HCT116 (cell line): ENCODE measurements around the gene KRTAP5-9. TPM values are rescaled to one million over a fixed set of nuclear protein-coding genes. Genes with fewer than 3 reads are reported as not detected.

Experiments used
- ATAC-seq: fragments of 200-7000 bp; cut with Tn5 transposase; 2 replicates; pipeline ENCODE4 v1.9.1; 2020; ENCODE audit warnings: mild to moderate bottlenecking, moderate library complexity
- BruUV-seq: library from RNA; stranded (reverse); fragments of 400-500 nt; replicated peaks from 2 replicates; lab custom pipeline; 2021; lab: Mats Ljungman, UMichigan
- CTCF ChIA-PET: fragments of 300-600 bp; sonication (Branson Sonifier 250); formaldehyde crosslinking; loops from one replicate; lab custom pipeline; 2021; ENCODE audit warnings: antibody characterized with exemption; lab: Charles Lee
- POLR2A ChIA-PET: fragments of 300-600, 350-600 bp; sonication (Branson Sonifier 250); formaldehyde crosslinking; loops from one replicate; lab custom pipeline; 2021; ENCODE audit warnings: antibody characterized with exemption; lab: Charles Lee
- RAD21 ChIA-PET, 2 experiments: fragments of 300-600 bp; sonication (Branson Sonifier 250); formaldehyde crosslinking; loops; one replicate each; lab custom pipeline; 2023; ENCODE audit warnings: low total read pairs in 2 of 2; ENCODE audit not compliant: uncharacterized antibody in 2 of 2, unreplicated experiment in 2 of 2, low non-redundant PET in 1 of 2; lab: Charles Lee
- DNase-seq: peaks from one replicate; pipeline ENCODE4 v3.0.0-alpha.2; 2010; ENCODE audit warnings: low read depth, low spot score
- H2AFZ ChIP-seq: fragments of 200-600 bp; shearing (Covaris generic), sonication (generic); 2 replicates; pipeline ENCODE4 v1.6.1; 2017; ENCODE audit warnings: low read depth, mixed run types, mixed read lengths, antibody characterized with exemption, low read length; ENCODE audit not compliant: poor library complexity, severe bottlenecking
- H3K27ac ChIP-seq: 2 replicates; pipeline ENCODE4 v1.5.1; 2012; ENCODE audit warnings: low read depth, low read length
- H3K27me3 ChIP-seq: fragments of 200-600 bp; sonication (generic); 2 replicates; pipeline ENCODE4 v1.6.1; 2016; ENCODE audit warnings: mixed run types, low read length, mixed read lengths; ENCODE audit not compliant: insufficient read depth
- H3K36me3 ChIP-seq, 2 experiments: fragments of 200-500 bp in 1 of 2; fragments of 200-600 bp in 1 of 2; sonication (Bioruptor generic) in 1 of 2; sonication (generic) in 1 of 2; 2 replicates each; pipeline versions ENCODE4 v1.5.1 to v1.6.1; 2014 to 2016; ENCODE audit warnings: low read length in 2 of 2, inconsistent platforms in 1 of 2, mixed read lengths in 1 of 2, mixed run types in 1 of 2; ENCODE audit not compliant: insufficient read depth in 2 of 2, control insufficient read depth in 1 of 2
- H3K4me1 ChIP-seq, 2 experiments: fragments of 200-600 bp in 1 of 2; sonication (generic) in 1 of 2; 2 replicates each; pipeline versions ENCODE4 v1.5.1 to v1.6.1; 2012 to 2017; ENCODE audit warnings: low read length in 2 of 2, inconsistent platforms in 1 of 2, mild to moderate bottlenecking in 1 of 2, mixed read lengths in 1 of 2, mixed run types in 1 of 2, moderate library complexity in 1 of 2; ENCODE audit not compliant: insufficient read depth in 2 of 2, control insufficient read depth in 1 of 2
- H3K4me2 ChIP-seq: fragments of 200-600 bp; sonication (generic); 2 replicates; pipeline ENCODE4 v1.6.1; 2017; ENCODE audit warnings: mixed run types, low read length, mixed read lengths
- H3K4me3 ChIP-seq, 2 experiments: fragments of 200-600 bp in 1 of 2; sonication (generic) in 1 of 2; replicated peaks in 1 of 2; 2 replicates each; pipeline ENCODE4 v1.5.1; 2011 to 2016; ENCODE audit warnings: low read length in 2 of 2, control low read depth in 1 of 2, low read depth in 1 of 2, mild to moderate bottlenecking in 1 of 2, mixed read lengths in 1 of 2, mixed run types in 1 of 2
- H3K79me2 ChIP-seq: fragments of 200-600 bp; sonication (generic); 2 replicates; pipeline ENCODE4 v1.6.1; 2017; ENCODE audit warnings: mild to moderate bottlenecking, mixed run types, low read length, moderate library complexity, mixed read lengths; ENCODE audit not compliant: insufficient read depth
- H3K9ac ChIP-seq: fragments of 200-600 bp; sonication (generic); 2 replicates; pipeline ENCODE4 v1.6.1; 2016; ENCODE audit warnings: low read length, mixed read lengths
- H3K9me2 ChIP-seq: fragments of 200-600 bp; sonication (generic), shearing (Covaris generic); 2 replicates; pipeline ENCODE4 v1.6.1; 2017; ENCODE audit warnings: mixed run types, mild to moderate bottlenecking, moderate library complexity; ENCODE audit not compliant: insufficient read depth
- H3K9me3 ChIP-seq, 2 experiments: fragments of 200-500 bp in 1 of 2; fragments of 200-600 bp in 1 of 2; sonication (Bioruptor generic) in 1 of 2; sonication (generic) in 1 of 2; 2 replicates each; pipeline ENCODE4 v1.6.1; 2014 to 2017; ENCODE audit warnings: low read length in 2 of 2, mixed read lengths in 2 of 2, inconsistent platforms in 1 of 2, low read depth in 1 of 2, mild to moderate bottlenecking in 1 of 2, mixed run types in 1 of 2, moderate library complexity in 1 of 2; ENCODE audit not compliant: control insufficient read depth in 1 of 2, insufficient read depth in 1 of 2
- H4K20me1 ChIP-seq: fragments of 200-600 bp; sonication (generic), shearing (Covaris generic); 2 replicates; pipeline ENCODE4 v1.6.1; 2017; ENCODE audit warnings: mixed run types, mild to moderate bottlenecking, moderate library complexity; ENCODE audit not compliant: insufficient read depth
- CBX3 ChIP-seq: IDR thresholded peaks from 2 replicates; pipeline ENCODE4 v1.6.1; 2012; ENCODE audit warnings: low read depth
- CEBPB ChIP-seq: IDR thresholded peaks from 2 replicates; pipeline ENCODE4 v1.6.1; 2012; ENCODE audit warnings: low read depth
- CTCF ChIP-seq, 3 experiments: fragments of 200-600 bp in 1 of 3; sonication (generic) in 1 of 3; IDR thresholded peaks in 2 of 3; conservative IDR thresholded peaks in 1 of 3; 2 replicates each; pipeline ENCODE4 v1.5.1; 2012 to 2017; ENCODE audit warnings: low read depth in 2 of 3, low read length in 2 of 3, antibody characterized with exemption in 1 of 3, borderline replicate concordance in 1 of 3, control low read depth in 1 of 3, mild to moderate bottlenecking in 1 of 3, mixed read lengths in 1 of 3, mixed run types in 1 of 3, moderate library complexity in 1 of 3; ENCODE audit not compliant: insufficient read depth in 1 of 3
- EGR1 ChIP-seq: IDR thresholded peaks from 2 replicates; pipeline ENCODE4 v1.6.1; 2012; ENCODE audit warnings: low read depth
- ELF1 ChIP-seq: IDR thresholded peaks from 2 replicates; pipeline ENCODE4 v1.6.1; 2012; ENCODE audit warnings: low read depth, borderline replicate concordance
- EZH2 ChIP-seq: fragments of 200-600 bp; sonication (generic); IDR thresholded peaks from 2 replicates; pipeline ENCODE4 v1.6.1; 2017; ENCODE audit warnings: antibody characterized with exemption, mixed run types
- EZH2phosphoT487 ChIP-seq: fragments of 200-600 bp; IDR thresholded peaks from 2 replicates; pipeline ENCODE4 v1.6.1; 2018; ENCODE audit warnings: antibody characterized with exemption, borderline replicate concordance
- FOSL1 ChIP-seq: IDR thresholded peaks from 2 replicates; pipeline ENCODE4 v1.6.1; 2012; ENCODE audit warnings: low read depth
- JUND ChIP-seq: IDR thresholded peaks from 2 replicates; pipeline ENCODE4 v1.6.1; 2012
- MAX ChIP-seq: IDR thresholded peaks from 2 replicates; pipeline ENCODE4 v1.6.1; 2012
- POLR2AphosphoS5 ChIP-seq: IDR thresholded peaks from 2 replicates; pipeline ENCODE4 v1.6.1; 2011; ENCODE audit warnings: mild to moderate bottlenecking, low read depth, low read length, moderate library complexity
- SIN3A ChIP-seq: IDR thresholded peaks from 2 replicates; pipeline ENCODE4 v1.6.1; 2012; ENCODE audit warnings: low read depth
- SRF ChIP-seq: IDR thresholded peaks from 2 replicates; pipeline ENCODE4 v1.6.1; 2012; ENCODE audit warnings: low read depth
- TCF7L2 ChIP-seq: IDR thresholded peaks from 2 replicates; pipeline ENCODE4 v1.7.0; 2011; ENCODE audit warnings: borderline replicate concordance, inconsistent platforms; ENCODE audit not compliant: insufficient read depth, insufficient read length; ENCODE audit errors: extremely low read depth
- ZFX ChIP-seq: fragments of 450-650 bp; IDR thresholded peaks from 2 replicates; pipeline ENCODE4 v1.6.1; 2017
- intact Hi-C: fragments of 100-400 bp; cut with micrococcal nuclease; formaldehyde crosslinking; loops from 2 replicates; pipeline ENCODE4 v1.10.0; 2022
- total RNA-seq: library from RNA; stranded (reverse); gene quantifications from one replicate; pipeline ENCODE4 v1.2.1, GENCODE V29; 2021; ENCODE audit not compliant: unreplicated experiment
- TF ChIP-seq, protein P1 (sequence below): IDR thresholded peaks from 2 replicates; pipeline ENCODE4 v1.6.1; 2011; ENCODE audit warnings: mild to moderate bottlenecking, low read length, moderate library complexity; ENCODE audit not compliant: insufficient replicate concordance; ENCODE audit errors: extremely low read depth

Gene KRTAP5-9
- total RNA-seq, 1 experiment from 2014 or later: 0.27 TPM

GRCh38 chr11:71507102-71507501 lies 41.1 kb upstream of the KRTAP5-9 start (continued):
- TF ChIP-seq MAX (no peak), CTCF (IDR thresholded peaks at IDR 0.05 in 2 of 3, conservative IDR thresholded peaks at IDR 0.05 in 1 of 3; ENCODE audit: borderline replicate concordance in 1 of 3, insufficient read depth in 1 of 3, low read depth in 2 of 3, low read length in 2 of 3) (no peak), CEBPB (no peak), JUND (no peak), TCF7L2 (no peak), SRF (no peak), EZH2phosphoT487 (no peak), ELF1 (no peak), FOSL1 (no peak), EGR1 (no peak)

DNA sequence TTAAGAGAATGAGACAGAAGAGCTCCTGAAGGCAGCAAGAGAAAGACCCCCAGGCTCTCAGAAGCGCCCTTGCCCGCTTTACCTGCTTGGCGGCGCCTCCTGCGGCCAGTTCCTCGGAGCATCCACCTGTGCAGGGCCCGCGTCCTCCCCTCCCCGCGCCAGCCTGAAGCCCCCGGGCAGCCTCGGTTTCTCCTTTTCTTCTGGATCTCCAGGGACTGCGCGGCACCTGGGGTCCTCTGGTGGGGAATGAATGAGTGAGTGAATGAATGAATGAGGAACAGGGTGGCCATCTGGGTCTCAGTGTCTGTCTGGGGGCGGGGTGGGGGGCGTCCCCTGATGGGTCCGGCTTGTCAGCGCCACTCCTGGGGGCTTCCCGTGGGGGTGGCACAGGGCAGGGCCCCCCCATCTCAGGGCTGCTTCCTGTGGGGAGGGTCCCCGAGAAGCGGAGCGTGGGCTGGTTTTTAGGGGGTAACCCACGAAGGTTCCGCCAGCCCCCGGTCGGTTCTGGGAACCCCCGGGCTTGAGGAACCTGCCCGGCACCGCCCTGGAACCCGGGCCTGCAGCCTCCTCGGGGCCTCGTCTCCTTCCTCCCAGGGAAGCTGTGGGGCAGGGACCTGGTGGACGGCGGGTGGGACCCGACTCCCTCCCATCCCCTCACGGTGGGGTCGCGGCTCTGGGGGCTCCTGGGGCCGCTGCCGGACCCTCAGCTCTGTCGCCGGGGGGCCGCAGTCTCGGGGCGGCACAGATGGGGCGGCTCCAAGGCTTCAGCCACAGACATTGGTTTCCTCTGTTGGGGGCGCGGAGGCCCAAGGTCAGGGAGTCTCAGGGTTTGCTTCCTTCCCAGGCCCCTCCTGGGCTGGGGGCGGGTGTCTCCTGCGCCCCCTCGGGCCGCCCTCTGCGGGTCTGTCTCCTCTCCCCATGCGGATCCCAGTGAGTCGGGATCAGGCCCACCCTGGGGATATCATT lies 29.4 kb upstream of the KRTAP5-9 start:
- DNase-seq: no peak
- CTCF ChIA-PET: no interaction called here
- H2AFZ ChIP-seq: no peak overlapping the region
- intact Hi-C loops: no loop called here
- RAD21 ChIA-PET: no interaction called here
- no peaks in the 10 kb centered on the region for H3K9me2 ChIP-seq
- no peaks in the 10 kb centered on the region for H3K79me2 ChIP-seq
- no peak overlapping the region for H3K4me2 ChIP-seq
- no peaks in the 10 kb centered on the region for H3K36me3 ChIP-seq
- H3K9me3 ChIP-seq: no peaks in the 10 kb centered on the region
- no peaks in the 10 kb centered on the region for H3K4me1 ChIP-seq
- BruUV-seq: no TSS peak
- POLR2A ChIA-PET: no interaction called here
- no peaks in the 10 kb centered on the region for H4K20me1 ChIP-seq
- no peak for ATAC-seq
- no peaks in the 10 kb centered on the region for H3K27me3 ChIP-seq
- H3K27ac ChIP-seq: no peak overlapping the region
- no peak overlapping the region for H3K9ac ChIP-seq
- H3K4me3 ChIP-seq: no peak overlapping the region
- TF ChIP-seq SIN3A (no peak), POLR2AphosphoS5 (no peak), FOSL1 (no peak), ZFX (no peak), EZH2 (no peak), EGR1 (no peak), CBX3 (no peak), CTCF (IDR thresholded peaks at IDR 0.05 in 2 of 3, conservative IDR thresholded peaks at IDR 0.05 in 1 of 3; ENCODE audit: borderline replicate concordance in 1 of 3, insufficient read depth in 1 of 3, low read depth in 2 of 3, low read length in 2 of 3) (no peak), SRF (no peak), TCF7L2 (no peak), ELF1 (no peak)
- TF ChIP-seq, protein P1, sequence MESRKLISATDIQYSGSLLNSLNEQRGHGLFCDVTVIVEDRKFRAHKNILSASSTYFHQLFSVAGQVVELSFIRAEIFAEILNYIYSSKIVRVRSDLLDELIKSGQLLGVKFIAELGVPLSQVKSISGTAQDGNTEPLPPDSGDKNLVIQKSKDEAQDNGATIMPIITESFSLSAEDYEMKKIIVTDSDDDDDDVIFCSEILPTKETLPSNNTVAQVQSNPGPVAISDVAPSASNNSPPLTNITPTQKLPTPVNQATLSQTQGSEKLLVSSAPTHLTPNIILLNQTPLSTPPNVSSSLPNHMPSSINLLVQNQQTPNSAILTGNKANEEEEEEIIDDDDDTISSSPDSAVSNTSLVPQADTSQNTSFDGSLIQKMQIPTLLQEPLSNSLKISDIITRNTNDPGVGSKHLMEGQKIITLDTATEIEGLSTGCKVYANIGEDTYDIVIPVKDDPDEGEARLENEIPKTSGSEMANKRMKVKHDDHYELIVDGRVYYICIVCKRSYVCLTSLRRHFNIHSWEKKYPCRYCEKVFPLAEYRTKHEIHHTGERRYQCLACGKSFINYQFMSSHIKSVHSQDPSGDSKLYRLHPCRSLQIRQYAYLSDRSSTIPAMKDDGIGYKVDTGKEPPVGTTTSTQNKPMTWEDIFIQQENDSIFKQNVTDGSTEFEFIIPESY: no peak
